Keratinocyte (primary cell): ENCODE data around the gene PCF11. TPM values are rescaled to one million over a fixed set of nuclear protein-coding genes. Genes with fewer than 3 reads are reported as not detected.
A peak's percentile ranks its signal among the peaks of the same experiment; 100 is the strongest.

Experiments used
- DNase-seq: peaks from one replicate; pipeline ENCODE4 v3.0.0-alpha.2; 2011; ENCODE audit warnings: low read depth, missing footprints, low spot score
- FAIRE-seq: peaks from 2 replicates; lab custom pipeline; 2011; peaks lifted over from hg19 to GRCh38; lab: Jason Lieb, UNC
- H2AFZ ChIP-seq: 2 replicates; pipeline ENCODE4 v1.6.0; 2012; ENCODE audit warnings: low read length, control low read depth, inconsistent platforms; ENCODE audit not compliant: control insufficient read depth
- H3K27ac ChIP-seq: 2 replicates; pipeline ENCODE4 v1.5.1; 2011; ENCODE audit warnings: low read length; ENCODE audit not compliant: control insufficient read depth, insufficient read depth
- H3K27me3 ChIP-seq: 3 replicates; pipeline ENCODE4 v1.6.0; 2011; ENCODE audit warnings: low read length; ENCODE audit not compliant: control insufficient read depth, insufficient read depth; ENCODE audit errors: extremely low read depth
- H3K36me3 ChIP-seq, 2 experiments: 2 replicates in 1 of 2; 3 replicates in 1 of 2; pipeline ENCODE4 v1.5.1; 2011; ENCODE audit warnings: low read length in 2 of 2, mild to moderate bottlenecking in 1 of 2; ENCODE audit not compliant: control insufficient read depth in 2 of 2, insufficient read depth in 2 of 2; ENCODE audit errors: extremely low read depth in 1 of 2
- H3K4me1 ChIP-seq: 3 replicates; pipeline ENCODE4 v1.5.1; 2011; ENCODE audit warnings: low read length; ENCODE audit not compliant: control insufficient read depth, insufficient read depth; ENCODE audit errors: extremely low read depth
- H3K4me2 ChIP-seq: 3 replicates; pipeline ENCODE4 v1.6.0; 2011; ENCODE audit warnings: low read depth, low read length; ENCODE audit not compliant: control insufficient read depth, insufficient read depth; ENCODE audit errors: extremely low read depth
- H3K4me3 ChIP-seq, 3 experiments: fragments of 200-600 bp in 1 of 3; sonication (generic) in 1 of 3; 2 replicates in 2 of 3; 3 replicates in 1 of 3; pipeline ENCODE4 v1.5.1; 2011 to 2016; ENCODE audit warnings: low read length in 3 of 3, mild to moderate bottlenecking in 3 of 3, control low read depth in 2 of 3, inconsistent platforms in 1 of 3, low read depth in 1 of 3, mixed read lengths in 1 of 3, mixed run types in 1 of 3, moderate library complexity in 1 of 3; ENCODE audit not compliant: control insufficient read depth in 2 of 3, insufficient read depth in 2 of 3; ENCODE audit errors: extremely low read depth in 1 of 3
- H3K79me2 ChIP-seq: 2 replicates; pipeline ENCODE4 v1.6.0; 2012; ENCODE audit warnings: low read length; ENCODE audit not compliant: control insufficient read depth, insufficient read depth
- H3K9ac ChIP-seq: 3 replicates; pipeline ENCODE4 v1.6.0; 2011; ENCODE audit warnings: low read length; ENCODE audit not compliant: control insufficient read depth, insufficient read depth; ENCODE audit errors: extremely low read depth
- H3K9me1 ChIP-seq: 3 replicates; pipeline ENCODE4 v1.6.0; 2011; ENCODE audit warnings: low read length; ENCODE audit not compliant: control insufficient read depth, insufficient read depth; ENCODE audit errors: extremely low read depth
- H3K9me3 ChIP-seq: 2 replicates; pipeline ENCODE4 v1.5.1; 2012; ENCODE audit warnings: low read depth, low read length; ENCODE audit not compliant: control insufficient read depth
- H4K20me1 ChIP-seq: 3 replicates; pipeline ENCODE4 v1.6.0; 2011; ENCODE audit warnings: low read length; ENCODE audit not compliant: control insufficient read depth, insufficient read depth; ENCODE audit errors: extremely low read depth
- EZH2 ChIP-seq: IDR thresholded peaks from one replicate; pipeline ENCODE4 v1.6.1; 2012; ENCODE audit warnings: inconsistent platforms, mild to moderate bottlenecking, low read length, moderate library complexity
- dilution Hi-C: fragments of 300-500 bp; cut with MboI; formaldehyde crosslinking; loops from one replicate; pipeline ENCODE4 v1.7.0; 2020; ENCODE audit warnings: low sequenced_read_pairs; ENCODE audit not compliant: extremely low pct_ligation_motif_present
- polyA plus RNA-seq, 5 experiments: library from polyadenylated mRNA; depleted of rRNA in 3 of 5; stranded (reverse) in 3 of 5; stranded (forward) in 1 of 5; unstranded in 1 of 5; fragments of >200 nt; gene quantifications; 1 replicate in 1 of 5; 2 replicates in 3 of 5; 3 replicates in 1 of 5; pipeline versions ENCODE4 v1.2.1 to v1.2.3, GENCODE V29; 2011 to 2012; ENCODE audit warnings: missing spikeins in 2 of 5, low read depth in 1 of 5, low replicate concordance in 1 of 5
- TF ChIP-seq, protein P1 (sequence below), 3 experiments: IDR thresholded peaks in 1 of 3; conservative IDR thresholded peaks in 1 of 3; optimal IDR thresholded peaks in 1 of 3; 2 replicates in 2 of 3; 3 replicates in 1 of 3; pipeline versions ENCODE3 to v1.5.1; 2011; ENCODE audit warnings: low read length in 3 of 3, mild to moderate bottlenecking in 3 of 3, moderate library complexity in 2 of 3, control low read depth in 1 of 3, inconsistent platforms in 1 of 3; ENCODE audit not compliant: insufficient read depth in 2 of 3; ENCODE audit errors: extremely low read depth in 1 of 3

Gene PCF11
- polyA plus RNA-seq, 1 donor (not counting 4 experiments of a cell fraction or from before 2014, with no cell fraction given), result 32.8 TPM

DNA sequence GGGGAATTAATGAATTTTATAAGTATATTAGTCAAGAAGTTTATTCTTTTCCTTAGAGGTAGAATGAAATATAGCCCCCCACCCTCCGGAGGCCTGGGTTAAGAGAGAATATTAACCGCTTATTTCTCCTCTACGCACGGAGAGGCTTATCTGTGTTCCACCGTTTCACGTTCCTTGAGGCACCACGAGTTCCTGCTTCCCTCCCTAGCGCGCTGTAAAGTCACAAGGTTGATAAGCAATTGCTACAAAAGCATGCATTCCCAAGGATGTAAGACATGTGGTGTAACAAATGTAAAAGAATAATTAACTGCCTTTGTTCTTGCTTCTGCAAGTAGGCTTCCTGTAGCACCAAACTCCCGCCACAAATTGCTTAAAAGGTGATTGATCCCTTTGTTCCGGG, 35.1 kb downstream of the PCF11 start:
- peak overlapping the region; percentile 93 for H3K4me2 ChIP-seq
- H3K9me1 ChIP-seq, result no peaks in the 10 kb centered on the region
- H3K27me3 ChIP-seq, result no peaks in the 10 kb centered on the region
- FAIRE-seq (no peak), DNase-seq (no peak)
- H3K4me1 ChIP-seq, result peaks cover 17% of the 10 kb centered on the region
- H2AFZ ChIP-seq, result no peak overlapping the region
- H4K20me1 ChIP-seq, result no peaks in the 10 kb centered on the region
- H3K27ac ChIP-seq, result peak overlapping the region; percentile 96
- H3K9me3 ChIP-seq, result no peaks in the 10 kb centered on the region
- dilution Hi-C loops, result no loop called here
- TF ChIP-seq, protein P1, sequence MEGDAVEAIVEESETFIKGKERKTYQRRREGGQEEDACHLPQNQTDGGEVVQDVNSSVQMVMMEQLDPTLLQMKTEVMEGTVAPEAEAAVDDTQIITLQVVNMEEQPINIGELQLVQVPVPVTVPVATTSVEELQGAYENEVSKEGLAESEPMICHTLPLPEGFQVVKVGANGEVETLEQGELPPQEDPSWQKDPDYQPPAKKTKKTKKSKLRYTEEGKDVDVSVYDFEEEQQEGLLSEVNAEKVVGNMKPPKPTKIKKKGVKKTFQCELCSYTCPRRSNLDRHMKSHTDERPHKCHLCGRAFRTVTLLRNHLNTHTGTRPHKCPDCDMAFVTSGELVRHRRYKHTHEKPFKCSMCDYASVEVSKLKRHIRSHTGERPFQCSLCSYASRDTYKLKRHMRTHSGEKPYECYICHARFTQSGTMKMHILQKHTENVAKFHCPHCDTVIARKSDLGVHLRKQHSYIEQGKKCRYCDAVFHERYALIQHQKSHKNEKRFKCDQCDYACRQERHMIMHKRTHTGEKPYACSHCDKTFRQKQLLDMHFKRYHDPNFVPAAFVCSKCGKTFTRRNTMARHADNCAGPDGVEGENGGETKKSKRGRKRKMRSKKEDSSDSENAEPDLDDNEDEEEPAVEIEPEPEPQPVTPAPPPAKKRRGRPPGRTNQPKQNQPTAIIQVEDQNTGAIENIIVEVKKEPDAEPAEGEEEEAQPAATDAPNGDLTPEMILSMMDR (optimal IDR thresholded peaks at IDR 0.05 in 1 of 3, IDR thresholded peaks at IDR 0.05 in 1 of 3, conservative IDR thresholded peaks at IDR 0.05 in 1 of 3; ENCODE audit: extremely low read depth in 1 of 3, insufficient read depth in 2 of 3, low read length in 3 of 3), result no peak
- TF ChIP-seq EZH2, result no peak
- peaks cover 23% of the 10 kb centered on the region for H3K79me2 ChIP-seq
- peak overlapping the region; percentile 96 for H3K9ac ChIP-seq
- H3K4me3 ChIP-seq, result peak overlapping the region; percentile 84 to 100 (median 90)
- peaks cover 12 to 18% of the 10 kb centered on the region in 2 experiments for H3K36me3 ChIP-seq

DNA sequence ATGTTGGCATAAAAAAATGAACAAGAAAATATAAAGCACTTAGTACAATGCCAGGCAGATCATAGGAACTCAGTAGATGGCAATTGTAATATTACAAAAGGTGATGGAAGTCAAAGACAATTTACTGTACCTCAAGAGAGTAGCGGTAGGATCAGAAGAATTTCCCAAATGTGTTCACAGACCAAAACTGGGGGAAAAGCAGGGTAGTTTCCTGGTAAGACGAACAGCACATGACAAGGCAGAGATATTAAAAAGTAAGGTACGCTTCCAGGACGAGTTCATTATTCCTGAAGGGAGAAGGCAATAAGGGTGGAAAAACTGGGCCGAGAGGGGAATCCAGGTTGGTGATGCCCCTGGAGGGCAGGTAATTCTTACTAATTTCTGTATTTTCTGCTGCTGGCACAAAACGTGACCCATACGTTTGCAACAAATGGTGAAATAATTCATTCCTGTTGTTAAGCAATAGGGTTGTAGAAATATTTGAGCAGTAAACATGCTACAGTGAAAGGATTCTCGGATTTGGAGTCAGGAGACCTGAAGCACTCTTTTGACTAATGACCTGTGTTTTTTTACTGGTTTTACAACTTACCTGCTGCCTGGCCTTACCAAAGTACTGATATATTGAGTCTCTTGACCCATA, 35.8 kb downstream of the PCF11 start:
- Histone ChIP-seq H2AFZ (peak overlapping the region; percentile 98), H3K27ac (peak overlapping the region; percentile 96), H3K4me1 (peaks cover 17% of the 10 kb centered on the region), H3K9me1 (no peaks in the 10 kb centered on the region), H3K9ac (peak overlapping the region; percentile 96), H3K36me3 (peaks cover 12 to 18% of the 10 kb centered on the region in 2 experiments), H3K27me3 (no peaks in the 10 kb centered on the region), H3K79me2 (peaks cover 23% of the 10 kb centered on the region), H3K4me3 (peak overlapping the region; percentile 84 to 100 (median 90)), H4K20me1 (no peaks in the 10 kb centered on the region), H3K4me2 (peak overlapping the region; percentile 93), H3K9me3 (no peaks in the 10 kb centered on the region)
- FAIRE-seq, result no peak
- dilution Hi-C loops, result no loop called here
- DNase-seq, result no peak
- TF ChIP-seq, protein P1 (optimal IDR thresholded peaks at IDR 0.05 in 1 of 3, IDR thresholded peaks at IDR 0.05 in 1 of 3, conservative IDR thresholded peaks at IDR 0.05 in 1 of 3; ENCODE audit: extremely low read depth in 1 of 3, insufficient read depth in 2 of 3, low read length in 3 of 3), result no peak
- TF ChIP-seq EZH2, result no peak
